CD4-positive, alpha-beta T cell treated with Interleukin-2 at 100 ng/mL for 4 hours (primary cell): ENCODE results near the gene KIAA1958.
"Not testable (repeated sequence)": the region's sequence is repeated elsewhere in the genome, so short reads cannot be mapped to it uniquely, and the experiment has no call there.

Experiments
- DNase-seq: peaks from one replicate; pipeline ENCODE4 v3.0.0-alpha.2; 2020; ENCODE audit warnings: low spot score

The KIAA1958 gene

DNA sequence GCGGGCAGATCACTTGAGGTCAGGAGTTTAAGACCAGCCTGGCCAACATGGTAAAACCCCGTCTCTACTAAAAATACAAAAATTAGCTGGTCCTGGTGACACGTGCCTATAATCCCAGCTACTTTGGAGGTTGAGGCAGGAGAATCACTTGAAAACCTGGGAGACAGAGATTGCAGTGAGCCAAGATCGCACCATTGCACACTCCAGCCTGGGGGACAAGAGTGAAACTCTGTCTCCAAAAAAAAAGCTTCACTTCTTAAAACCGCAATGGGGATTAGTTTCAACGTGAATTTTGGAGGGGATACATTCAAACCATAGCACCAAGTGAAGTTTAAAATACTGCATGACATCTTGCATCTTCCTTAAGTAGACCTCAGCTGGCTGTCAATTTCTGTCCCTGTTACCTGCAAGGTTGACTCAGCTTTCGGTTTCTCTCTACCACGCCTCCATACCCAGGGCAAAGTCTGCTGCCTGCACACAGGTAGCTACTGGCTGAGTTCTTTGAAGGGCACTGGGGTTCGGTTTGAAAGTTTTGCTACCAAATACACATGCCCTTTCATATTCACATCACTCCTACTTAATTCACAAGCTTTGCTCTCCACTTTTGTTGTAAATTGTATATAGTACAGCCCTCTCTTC is 69.3 kb downstream of the KIAA1958 start:
- DNase-seq, result no peak

- DNase-seq, result no peak
Observed at GRCh38 chr9:112556497-112557442, 70.1 kb downstream of the KIAA1958 start.

DNA sequence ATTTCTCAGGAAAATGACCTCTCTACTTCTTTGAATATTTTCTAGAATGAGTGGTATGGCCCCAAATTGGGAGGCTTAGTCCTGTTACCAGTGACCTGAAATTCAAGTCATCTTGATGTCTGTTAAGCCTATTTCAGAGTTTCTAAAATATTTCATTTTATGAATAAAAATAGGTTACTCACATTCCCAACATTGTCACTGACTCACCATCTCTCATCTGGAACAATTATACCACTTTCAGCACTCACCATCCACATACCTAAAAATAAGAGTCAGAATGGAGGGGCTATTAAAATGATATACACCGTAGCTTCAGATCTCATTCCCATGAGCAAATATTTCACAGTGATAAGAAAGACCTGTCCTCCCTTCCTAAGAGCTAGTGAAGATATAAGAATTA is 71.8 kb downstream of the KIAA1958 start:
- no peak for DNase-seq

DNA sequence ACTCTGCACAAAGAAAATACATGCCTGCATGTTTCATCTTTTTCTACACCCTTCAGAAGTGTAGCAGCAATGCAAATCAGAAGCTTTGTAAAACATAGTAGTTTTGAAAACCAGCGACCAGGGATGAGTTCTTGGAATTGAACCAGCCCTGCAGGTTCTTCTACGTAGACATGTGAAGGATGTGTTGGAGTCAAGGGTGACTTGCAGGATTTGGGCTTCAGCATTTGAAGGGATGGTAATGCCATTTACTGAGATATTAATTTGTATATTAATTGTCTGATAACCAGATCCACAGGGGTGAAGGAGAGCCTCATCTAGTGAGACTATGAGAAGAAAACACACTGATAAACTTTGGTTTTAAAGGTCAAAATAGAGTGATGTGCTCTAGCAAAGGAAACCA is 72.4 kb downstream of the KIAA1958 start:
- no peak for DNase-seq

DNA sequence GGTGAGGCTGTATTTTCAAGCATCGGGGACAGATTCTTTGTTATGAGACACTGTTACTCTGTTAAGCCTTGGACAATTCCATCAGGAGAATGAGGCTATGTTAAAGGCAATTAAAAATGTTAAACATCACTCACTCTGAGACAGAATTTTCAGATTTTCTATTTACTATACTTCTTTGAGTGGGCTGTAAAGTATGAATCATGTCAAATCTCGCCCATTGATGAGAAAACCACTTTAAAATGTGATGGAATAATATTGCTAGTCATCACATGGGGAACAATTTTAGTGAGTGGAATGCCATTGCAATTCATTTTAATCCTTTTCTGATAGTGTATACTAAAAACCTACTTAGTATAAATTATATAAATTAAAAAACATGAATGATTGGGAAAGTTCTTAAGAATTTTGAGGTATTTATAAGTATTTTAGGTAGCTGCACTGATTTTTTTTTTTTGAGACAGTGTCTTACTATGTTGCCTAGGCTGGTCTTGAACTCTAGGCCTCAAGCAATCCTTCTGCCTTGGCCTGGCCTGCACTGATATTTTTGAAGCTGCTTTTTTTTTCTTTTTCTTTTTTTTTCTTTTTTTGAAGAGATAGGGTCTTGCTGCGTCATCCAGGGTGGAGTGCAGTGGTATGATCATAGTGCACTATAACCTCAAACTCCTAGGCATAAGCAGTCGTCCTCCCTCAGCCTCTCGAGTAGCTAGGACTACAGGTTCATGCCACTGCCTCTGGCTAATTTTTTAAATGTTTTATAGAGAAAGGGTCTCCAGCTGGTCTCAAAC is 73.2 kb downstream of the KIAA1958 start:
- DNase-seq, result no peak

- DNase-seq, result no peak
Observed at GRCh38 chr9:112562235-112562958, 75.8 kb downstream of the KIAA1958 start.

GRCh38 chr9:112569186-112569585 is 82.6 kb downstream of the KIAA1958 start:
- no peak for DNase-seq

GRCh38 chr9:112570671-112571167 is 84.1 kb downstream of the KIAA1958 start:
- DNase-seq, result no peak

GRCh38 chr9:112571624-112572355 is 85.2 kb downstream of the KIAA1958 start:
- no peak for DNase-seq

GRCh38 chr9:112572416-112572815 is 85.8 kb downstream of the KIAA1958 start:
- no peak for DNase-seq

DNA sequence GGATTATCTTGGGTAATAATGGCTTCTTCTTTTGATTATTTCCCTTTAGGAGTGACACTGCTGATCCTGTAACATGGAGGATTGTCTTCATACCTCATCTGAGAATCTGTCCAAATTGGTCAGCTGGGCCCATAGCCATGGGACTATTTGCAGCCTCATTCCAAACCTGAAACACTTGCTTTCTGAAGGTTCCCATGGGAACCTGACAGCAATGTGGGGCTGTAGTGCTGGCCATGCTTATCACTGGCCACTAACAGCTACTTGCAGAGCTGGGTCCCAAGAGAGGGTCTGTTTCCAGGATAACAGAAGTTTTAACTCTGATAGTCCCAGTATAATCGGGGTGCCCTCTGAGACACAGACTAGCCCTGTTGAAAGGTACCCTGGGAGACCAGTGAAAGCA is 87.4 kb downstream of the KIAA1958 start:
- no peak for DNase-seq

- no peak for DNase-seq
Observed at GRCh38 chr9:112575107-112575506, 88.5 kb downstream of the KIAA1958 start.

GRCh38 chr9:112581469-112582176 is 95.0 kb downstream of the KIAA1958 start:
- no peak for DNase-seq

GRCh38 chr9:112582371-112583262 is 96.0 kb downstream of the KIAA1958 start:
- DNase-seq, result no peak

GRCh38 chr9:112586599-112587155 is 100.0 kb downstream of the KIAA1958 start:
- DNase-seq, result no peak

DNA sequence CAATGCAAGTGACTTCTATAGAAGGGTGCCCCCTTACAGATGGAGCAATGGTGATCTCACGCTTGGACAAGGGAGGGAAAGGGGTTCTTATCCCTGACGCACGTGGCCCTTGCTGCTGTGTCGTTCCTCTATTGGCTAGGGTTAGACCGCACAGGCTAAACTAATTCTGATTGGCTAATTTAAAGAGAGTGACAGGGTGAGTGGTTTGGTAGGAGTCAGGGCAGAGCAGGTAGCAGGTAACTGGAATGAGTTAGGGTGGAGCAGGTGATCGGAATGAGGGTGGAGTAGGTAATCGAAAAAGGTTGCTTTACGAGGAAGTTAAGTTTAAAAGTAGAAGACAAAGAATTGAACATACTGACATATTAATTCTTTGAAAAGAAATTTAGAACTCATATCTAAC is 105.2 kb downstream of the KIAA1958 start:
- not testable (repeated sequence) for DNase-seq

DNA sequence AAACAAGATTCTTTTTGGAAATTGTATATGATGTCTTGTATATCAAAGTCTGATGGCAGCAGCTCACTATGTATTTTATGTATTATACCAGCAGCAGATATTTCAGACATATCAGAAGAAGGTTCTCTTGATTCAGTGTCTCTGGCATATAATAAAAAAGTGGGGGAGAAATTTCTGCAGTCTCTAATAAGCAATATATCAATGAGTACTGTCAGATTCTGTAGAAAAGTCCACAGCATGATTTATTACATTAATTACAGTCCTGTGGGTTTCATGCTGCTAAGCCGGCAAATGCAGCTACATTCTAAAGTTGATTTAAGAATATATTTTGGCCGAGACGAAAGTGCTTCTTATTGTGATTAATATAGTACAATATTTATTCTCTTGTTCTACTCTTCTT is 113.1 kb downstream of the KIAA1958 start:
- DNase-seq, result no peak

DNA sequence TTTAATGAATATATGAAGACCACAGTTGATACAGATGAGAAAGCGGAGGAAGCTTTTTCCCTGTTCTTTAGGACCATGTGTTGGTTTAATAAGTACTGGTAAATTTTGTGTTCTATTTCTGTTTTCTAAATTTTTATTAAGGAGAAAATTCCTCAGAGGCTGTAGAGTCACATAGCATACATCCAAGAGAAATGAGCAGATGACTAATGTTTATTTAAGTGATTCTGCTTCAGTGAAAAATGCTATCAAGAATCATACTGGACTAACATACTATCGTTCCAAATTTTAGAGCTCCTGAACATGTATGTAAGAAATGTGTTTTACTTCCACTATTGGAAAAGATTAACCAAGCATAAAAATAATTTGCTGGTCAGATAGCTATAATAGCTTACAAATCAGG is 115.0 kb downstream of the KIAA1958 start:
- no peak for DNase-seq

- DNase-seq, result no peak
Observed at GRCh38 chr9:112604790-112605189, 118.2 kb downstream of the KIAA1958 start.
